Fibroblast of mammary gland (primary cell): ENCODE results near the gene KIR3DL1.

Source experiments
- DNase-seq: peaks from one replicate; pipeline ENCODE4 v3.0.0-alpha.2; 2010; ENCODE audit warnings: low read depth
- H3K4me3 ChIP-seq: 2 replicates; pipeline ENCODE4 v1.5.1; 2011; ENCODE audit warnings: low read depth, mild to moderate bottlenecking, low read length, moderate library complexity; ENCODE audit not compliant: control insufficient read depth
- CTCF ChIP-seq: conservative IDR thresholded peaks from 2 replicates; pipeline ENCODE4 v1.5.1; 2011; ENCODE audit warnings: low read depth, low read length, inconsistent platforms; ENCODE audit not compliant: control insufficient read depth, insufficient read depth

The KIR3DL1 gene

GRCh38 chr19:54791476-54791875, 24.8 kb upstream of the KIR3DL1 start:
- H3K4me3 ChIP-seq = no peak overlapping the region
- DNase-seq = no peak
- TF ChIP-seq CTCF = no peak

DNA sequence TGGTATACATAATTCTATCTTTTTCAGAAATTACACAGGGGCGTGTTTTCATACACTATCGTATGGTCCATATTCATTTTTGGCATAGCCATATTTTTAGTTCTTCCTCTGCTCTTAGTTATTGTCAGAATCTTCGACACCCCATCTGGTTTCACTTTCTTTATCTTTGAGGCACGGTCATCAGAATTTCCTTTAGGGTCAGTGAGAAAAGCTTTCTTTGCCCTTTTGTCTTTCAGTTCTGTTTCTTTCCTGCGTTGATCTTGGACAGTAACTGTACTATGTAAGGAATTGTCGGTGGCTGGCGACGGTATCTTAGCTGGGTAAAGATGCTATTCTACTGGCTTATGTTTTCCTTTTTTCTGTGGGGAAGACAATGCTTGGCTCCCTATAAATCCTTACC, 23.5 kb upstream of the KIR3DL1 start:
- no peak for TF ChIP-seq CTCF
- H3K4me3 ChIP-seq = no peak overlapping the region
- no peak for DNase-seq

GRCh38 chr19:54795758-54796157, 20.5 kb upstream of the KIR3DL1 start:
- no peak for TF ChIP-seq CTCF
- no peak overlapping the region for H3K4me3 ChIP-seq
- DNase-seq = no peak

DNA sequence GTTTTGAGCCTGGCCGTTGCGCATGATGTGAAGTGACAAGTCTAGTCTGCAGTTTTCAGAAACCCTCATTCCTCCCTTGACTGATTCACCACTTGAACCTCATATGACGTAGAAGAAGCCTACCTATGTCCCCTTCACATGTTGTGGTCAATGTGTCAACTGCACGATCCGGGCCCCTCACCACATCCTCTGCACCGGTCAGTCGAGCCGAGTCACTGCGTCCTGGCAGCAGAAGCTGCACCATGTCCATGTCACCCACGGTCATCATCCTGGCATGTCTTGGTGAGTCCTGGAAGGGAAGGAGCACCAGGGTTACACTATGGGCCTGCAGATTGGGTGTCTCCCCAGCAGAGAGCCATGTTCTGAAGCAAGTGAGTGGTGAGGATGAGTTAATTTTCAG, 12.9 kb upstream of the KIR3DL1 start, which contains the start of gene KIR2DL4:
TSS of gene KIR2DL4 (plus strand) at position 201 of the 400 bp plus-strand sequence. CDS start at position 243, 42 bp downstream.
- TF ChIP-seq CTCF = no peak
- DNase-seq = no peak
- no peak within 1 kb of the TSS for H3K4me3 ChIP-seq

DNA sequence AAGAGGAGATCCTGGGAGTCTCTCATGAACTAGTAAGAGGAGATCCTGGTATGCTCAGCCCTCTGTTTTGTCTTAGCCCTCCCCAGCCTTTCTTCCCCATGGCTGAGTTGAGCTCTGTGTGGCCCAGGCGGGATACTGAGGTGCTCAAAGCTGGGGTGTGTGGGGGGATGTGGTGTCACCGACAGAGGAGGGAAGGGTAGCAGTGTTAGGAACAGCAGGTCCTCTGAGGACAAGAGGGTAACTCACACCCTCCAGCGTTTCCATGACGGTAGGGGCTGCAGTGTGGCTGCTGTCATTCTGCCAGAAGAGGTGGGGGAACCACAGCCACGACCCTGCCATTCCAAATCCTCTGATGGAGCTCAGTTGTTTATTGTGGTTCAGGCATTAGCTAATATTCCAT, 12.2 kb upstream of the KIR3DL1 start:
- TF ChIP-seq CTCF = no peak
- H3K4me3 ChIP-seq = no peak overlapping the region

GRCh38 chr19:54804571-54804970, 11.7 kb upstream of the KIR3DL1 start:
- no peak overlapping the region for H3K4me3 ChIP-seq
- no peak for DNase-seq
- no peak for TF ChIP-seq CTCF

More for the DNA sequence above, 12.2 kb upstream of the KIR3DL1 start:
- no peak for DNase-seq
